ENCODE results near the gene PYCR2.
A peak's percentile ranks its signal among the peaks of the same experiment; 100 is the strongest.

GRCh38 chr1:225877580-225877979 is 46.5 kb downstream of the PYCR2 start:
- TF ChIP-seq CTCF (IDR thresholded peaks at IDR 0.05; ENCODE audit: insufficient read depth, low read depth, low read length) (peak; percentile 59), EZH2 (IDR thresholded peaks at IDR 0.05; ENCODE audit: insufficient read depth, low read length) (no peak)
